PC-9 (cell line): ENCODE measurements around the gene COL4A2. TPM values are rescaled to one million over a fixed set of nuclear protein-coding genes. Genes with fewer than 3 reads are reported as not detected.

Experiments
- BruUV-seq: library from RNA; stranded (reverse); fragments of 400-500 nt; replicated peaks from 2 replicates; lab custom pipeline; 2021; lab: Mats Ljungman, UMichigan
- CTCF ChIA-PET: fragments of 300-600 bp; sonication (Branson Sonifier 250); formaldehyde crosslinking; loops from one replicate; lab custom pipeline; 2022; ENCODE audit warnings: antibody characterized with exemption; lab: Charles Lee
- POLR2A ChIA-PET: fragments of 300-600 bp; sonication (Branson Sonifier 250); formaldehyde crosslinking; loops from one replicate; lab custom pipeline; 2022; ENCODE audit warnings: antibody characterized with exemption; ENCODE audit not compliant: unreplicated experiment; lab: Charles Lee
- DNase-seq, 2 experiments: peaks; one replicate each; pipeline versions ENCODE4 v3.0.0 to v3.0.0-alpha.2; 2015 to 2022; ENCODE audit warnings: mixed read lengths in 1 of 2
- H2AFZ ChIP-seq: fragments of 200-600 bp; sonication (generic); 2 replicates; pipeline ENCODE4 v1.8.1; 2017; ENCODE audit warnings: antibody characterized with exemption
- H3F3A ChIP-seq: fragments of 200-600 bp; sonication (generic); 2 replicates; pipeline ENCODE4 v1.8.1; 2017; ENCODE audit warnings: antibody characterized with exemption, mild to moderate bottlenecking, low read depth; ENCODE audit not compliant: insufficient read depth
- H3K27ac ChIP-seq: fragments of 200-600 bp; sonication (generic); 2 replicates; pipeline ENCODE4 v1.6.1; 2016; ENCODE audit warnings: mixed run types
- H3K27me3 ChIP-seq: fragments of 200-600 bp; sonication (generic); 2 replicates; pipeline ENCODE4 v1.6.1; 2016; ENCODE audit warnings: low read depth, mixed run types; ENCODE audit not compliant: insufficient read depth
- H3K36me3 ChIP-seq: fragments of 200-600 bp; sonication (generic); 2 replicates; pipeline ENCODE4 v1.6.1; 2016; ENCODE audit warnings: low read depth, mixed run types
- H3K4me1 ChIP-seq: fragments of 200-600 bp; sonication (generic); replicated peaks from 2 replicates; pipeline ENCODE4 v1.6.1; 2016; ENCODE audit warnings: mixed run types; ENCODE audit not compliant: insufficient read depth
- H3K4me2 ChIP-seq: fragments of 200-600 bp; sonication (generic); 2 replicates; pipeline ENCODE4 v1.6.1; 2017; ENCODE audit warnings: mixed run types
- H3K4me3 ChIP-seq: fragments of 200-600 bp; sonication (generic); 2 replicates; pipeline ENCODE4 v1.6.1; 2016; ENCODE audit warnings: mixed run types
- H3K79me2 ChIP-seq: fragments of 200-600 bp; sonication (generic); 2 replicates; pipeline ENCODE4 v1.6.1; 2017; ENCODE audit warnings: low read depth, mixed run types
- H3K9me2 ChIP-seq: fragments of 200-600 bp; sonication (generic); 2 replicates; pipeline ENCODE4 v1.8.1; 2017; ENCODE audit warnings: mild to moderate bottlenecking; ENCODE audit not compliant: insufficient read depth
- H3K9me3 ChIP-seq: fragments of 200-600 bp; sonication (generic); 2 replicates; pipeline ENCODE4 v1.8.1; 2016; ENCODE audit warnings: low read depth; ENCODE audit not compliant: insufficient read depth
- H4K20me1 ChIP-seq: fragments of 200-600 bp; sonication (generic); 2 replicates; pipeline ENCODE4 v1.8.1; 2017; ENCODE audit not compliant: insufficient read depth
- EZH2 ChIP-seq: fragments of 200-600 bp; sonication (generic); IDR thresholded peaks from 2 replicates; pipeline ENCODE4 v1.8.0; 2017; ENCODE audit warnings: antibody characterized with exemption, low read depth
- intact Hi-C: fragments of 100-400 bp; cut with micrococcal nuclease; formaldehyde crosslinking; loops from one replicate; pipeline ENCODE4 v1.10.0; 2022; ENCODE audit not compliant: unreplicated experiment
- total RNA-seq: library from RNA; stranded (reverse); gene quantifications from 2 replicates; pipeline ENCODE4 v1.2.3, GENCODE V29; 2021
- TF ChIP-seq, protein P1 (sequence below): fragments of 200-600 bp; sonication (generic); conservative IDR thresholded peaks from 2 replicates; pipeline ENCODE4 v1.6.1; 2017; ENCODE audit warnings: mixed run types, antibody characterized with exemption, mild to moderate bottlenecking, moderate library complexity

Gene COL4A2
- total RNA-seq, 1 experiment from 2014 or later: 1.2 TPM

DNA sequence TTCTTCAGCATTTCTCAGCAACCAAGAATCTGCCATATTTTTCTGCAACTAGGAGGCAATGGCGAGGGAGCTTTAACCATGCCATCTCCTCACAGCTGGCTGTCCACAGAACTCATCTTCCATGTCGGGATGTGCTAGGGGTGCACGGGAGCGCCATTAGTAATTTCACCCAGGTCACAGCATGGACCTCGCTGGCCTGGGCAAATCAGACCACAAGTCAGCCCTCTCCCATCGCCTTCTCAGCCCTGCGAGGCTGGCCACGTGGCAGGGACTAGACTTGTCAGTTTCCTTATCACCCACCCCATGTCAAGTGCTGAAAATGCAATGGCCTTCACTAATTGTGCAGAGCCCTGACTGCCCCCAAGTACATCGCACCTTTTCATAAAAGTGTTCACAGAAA lies 15.8 kb upstream of the COL4A2 start:
- Histone ChIP-seq H3K79me2 (no peaks in the 10 kb centered on the region), H4K20me1 (no peaks in the 10 kb centered on the region), H3K36me3 (no peaks in the 10 kb centered on the region), H3F3A (peaks cover 16% of the 10 kb centered on the region), H3K9me3 (no peaks in the 10 kb centered on the region), H3K27ac (no peak overlapping the region), H3K4me1 (peaks cover 17% of the 10 kb centered on the region), H2AFZ (no peak overlapping the region), H3K4me2 (no peak overlapping the region), H3K4me3 (no peak overlapping the region), H3K9me2 (no peaks in the 10 kb centered on the region), H3K27me3 (no peaks in the 10 kb centered on the region)
- CTCF ChIA-PET: no interaction called here
- no peak for TF ChIP-seq EZH2
- TF ChIP-seq, protein P1, sequence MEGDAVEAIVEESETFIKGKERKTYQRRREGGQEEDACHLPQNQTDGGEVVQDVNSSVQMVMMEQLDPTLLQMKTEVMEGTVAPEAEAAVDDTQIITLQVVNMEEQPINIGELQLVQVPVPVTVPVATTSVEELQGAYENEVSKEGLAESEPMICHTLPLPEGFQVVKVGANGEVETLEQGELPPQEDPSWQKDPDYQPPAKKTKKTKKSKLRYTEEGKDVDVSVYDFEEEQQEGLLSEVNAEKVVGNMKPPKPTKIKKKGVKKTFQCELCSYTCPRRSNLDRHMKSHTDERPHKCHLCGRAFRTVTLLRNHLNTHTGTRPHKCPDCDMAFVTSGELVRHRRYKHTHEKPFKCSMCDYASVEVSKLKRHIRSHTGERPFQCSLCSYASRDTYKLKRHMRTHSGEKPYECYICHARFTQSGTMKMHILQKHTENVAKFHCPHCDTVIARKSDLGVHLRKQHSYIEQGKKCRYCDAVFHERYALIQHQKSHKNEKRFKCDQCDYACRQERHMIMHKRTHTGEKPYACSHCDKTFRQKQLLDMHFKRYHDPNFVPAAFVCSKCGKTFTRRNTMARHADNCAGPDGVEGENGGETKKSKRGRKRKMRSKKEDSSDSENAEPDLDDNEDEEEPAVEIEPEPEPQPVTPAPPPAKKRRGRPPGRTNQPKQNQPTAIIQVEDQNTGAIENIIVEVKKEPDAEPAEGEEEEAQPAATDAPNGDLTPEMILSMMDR: no peak
- no peak for DNase-seq
- BruUV-seq: no TSS peak
- POLR2A ChIA-PET: no interaction called here
- intact Hi-C loops: no loop called here

DNA sequence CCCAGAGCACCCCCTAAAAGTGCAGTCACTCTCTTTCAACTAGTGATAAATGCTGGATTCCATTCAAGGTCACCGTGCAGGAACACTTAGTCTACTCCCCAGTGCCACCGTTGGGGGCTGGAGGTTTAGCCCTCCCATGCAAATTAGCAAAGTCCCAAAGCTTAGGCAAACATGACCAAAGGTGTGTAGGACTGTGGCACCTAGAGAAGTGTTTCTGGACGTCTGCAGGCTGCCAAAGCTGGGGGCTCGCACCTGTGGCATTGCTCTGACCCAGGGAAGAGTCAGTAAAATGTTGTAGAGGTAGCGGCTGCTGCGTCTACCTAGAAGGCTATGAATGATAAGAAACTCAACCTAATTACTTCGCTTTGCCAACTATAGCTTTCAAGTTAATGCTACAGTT lies 14.0 kb upstream of the COL4A2 start:
- no peaks in the 10 kb centered on the region for H3K9me3 ChIP-seq
- no peak for TF ChIP-seq EZH2
- TF ChIP-seq, protein P1: no peak
- DNase-seq: no peak
- ChIA-PET CTCF (no interaction called here), POLR2A (interaction anchor here (0.6 kb wide), 1 partner anchor 1707 kb away, joined by 4 read pairs; no protein-coding TSS in a partner anchor)
- H3K27ac ChIP-seq: no peak overlapping the region
- H3F3A ChIP-seq: no peaks in the 10 kb centered on the region
- H3K4me1 ChIP-seq: no peaks in the 10 kb centered on the region
- intact Hi-C loops: no loop called here
- no peaks in the 10 kb centered on the region for H3K27me3 ChIP-seq
- no peaks in the 10 kb centered on the region for H3K79me2 ChIP-seq
- H4K20me1 ChIP-seq: no peaks in the 10 kb centered on the region
- no peak overlapping the region for H3K4me3 ChIP-seq
- no peaks in the 10 kb centered on the region for H3K36me3 ChIP-seq
- H2AFZ ChIP-seq: no peak overlapping the region
- no TSS peak for BruUV-seq
- no peak overlapping the region for H3K4me2 ChIP-seq
- no peaks in the 10 kb centered on the region for H3K9me2 ChIP-seq

DNA sequence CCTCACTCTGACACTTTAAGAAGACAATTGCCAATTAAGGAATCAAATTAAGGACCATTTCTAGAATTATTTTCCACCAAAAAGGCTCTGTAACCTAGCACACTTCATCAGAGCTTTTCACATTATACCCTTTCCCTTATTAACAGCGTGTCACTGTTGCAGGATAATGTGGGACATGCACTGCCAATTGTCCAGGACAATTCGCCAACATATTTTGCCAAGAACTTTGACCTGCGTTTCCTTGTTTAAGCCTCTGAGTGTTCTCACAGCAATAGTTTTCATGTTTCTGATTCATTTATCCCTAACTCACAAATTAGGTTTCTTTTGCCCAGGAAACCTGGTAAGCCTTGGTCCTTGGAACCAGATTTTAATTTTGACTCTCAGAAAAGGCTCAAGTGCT lies 13.4 kb upstream of the COL4A2 start:
- no TSS peak for BruUV-seq
- Histone ChIP-seq H3K27ac (no peak overlapping the region), H3F3A (no peaks in the 10 kb centered on the region), H3K79me2 (no peaks in the 10 kb centered on the region), H3K9me3 (no peaks in the 10 kb centered on the region), H3K4me2 (no peak overlapping the region), H3K9me2 (no peaks in the 10 kb centered on the region), H3K36me3 (no peaks in the 10 kb centered on the region), H3K4me3 (no peak overlapping the region), H4K20me1 (no peaks in the 10 kb centered on the region), H3K4me1 (no peaks in the 10 kb centered on the region), H3K27me3 (no peaks in the 10 kb centered on the region), H2AFZ (no peak overlapping the region)
- ChIA-PET POLR2A (interaction anchor here (0.6 kb wide), 1 partner anchor 1708 kb away, joined by 4 read pairs; no protein-coding TSS in a partner anchor), CTCF (no interaction called here)
- TF ChIP-seq, protein P1: no peak
- TF ChIP-seq EZH2: no peak
- no peak for DNase-seq
- intact Hi-C loops: no loop called here
